Measurements from ENCODE around the gene ZC3H14.

The ZC3H14 gene

GRCh38 chr14:88613552-88614010, 50.7 kb downstream of the ZC3H14 start:
- no peak for FAIRE-seq

GRCh38 chr14:88614218-88614907, 51.5 kb downstream of the ZC3H14 start:
- no peak for FAIRE-seq

- FAIRE-seq, result no peak
These were observed 53.9 kb downstream of the ZC3H14 start for GRCh38 chr14:88616697-88617096.

- no peak for FAIRE-seq
These were observed 54.6 kb downstream of the ZC3H14 start for GRCh38 chr14:88617479-88617878.

- FAIRE-seq, result no peak
These were observed 55.6 kb downstream of the ZC3H14 start for GRCh38 chr14:88618476-88618875.

- FAIRE-seq, result no peak
These were observed 58.3 kb downstream of the ZC3H14 start for GRCh38 chr14:88621100-88621499.

- FAIRE-seq, result no peak
These were observed 62.8 kb downstream of the ZC3H14 start for GRCh38 chr14:88625671-88626070.

GRCh38 chr14:88628033-88628432, 65.2 kb downstream of the ZC3H14 start:
- no peak for FAIRE-seq

- FAIRE-seq, result peak; percentile 52
These were observed 65.6 kb downstream of the ZC3H14 start for GRCh38 chr14:88628462-88628861.

- FAIRE-seq, result no peak
These were observed 67.7 kb downstream of the ZC3H14 start for GRCh38 chr14:88630565-88630964.

- FAIRE-seq, result no peak
These were observed 68.3 kb downstream of the ZC3H14 start for GRCh38 chr14:88631091-88631490.

- no peak for FAIRE-seq
These were observed 69.7 kb downstream of the ZC3H14 start for GRCh38 chr14:88632512-88632911.

GRCh38 chr14:88639221-88639620, 76.4 kb downstream of the ZC3H14 start:
- FAIRE-seq, result no peak

- FAIRE-seq, result no peak
These were observed 97.2 kb downstream of the ZC3H14 start for GRCh38 chr14:88660056-88660455.

- FAIRE-seq, result peak; percentile 49
These were observed 104.9 kb downstream of the ZC3H14 start for GRCh38 chr14:88667555-88668273.

GRCh38 chr14:88668448-88669116, 105.7 kb downstream of the ZC3H14 start:
- no peak for FAIRE-seq

- FAIRE-seq, result no peak
These were observed 106.5 kb downstream of the ZC3H14 start for GRCh38 chr14:88669346-88669745.
